T47D (cell line): Measurements from ENCODE around the gene TMED5.
"Not testable (repeated sequence)": the region's sequence is repeated elsewhere in the genome, so short reads cannot be mapped to it uniquely, and the experiment has no call there.

ENCODE experiments used
- DNase-seq, 2 experiments: peaks; one replicate each; pipeline versions ENCODE4 v3.0.0 to v3.0.0-alpha.2; 2011 to 2012; ENCODE audit warnings: low read depth in 1 of 2, low spot score in 1 of 2
- JUND ChIP-seq: IDR thresholded peaks from 2 replicates; pipeline ENCODE4 v1.6.1; 2012; ENCODE audit warnings: low read depth
- in situ Hi-C: cut with HindIII; loops from 2 replicates; pipeline ENCODE4 v1.10.0; 2016; ENCODE audit warnings: low sequenced_read_pairs, low pct_unique_long_range_greater_than_20kb

TMED5 gene

GRCh38 chr1:93179886-93180722, at the start of gene TMED5:
Gene TMED5, minus strand, starts transcription at chr1:93180413. Its CDS starts 171 bp downstream, at chr1:93180242.
- peak; percentile 73 to 97 for DNase-seq
- TF ChIP-seq JUND, result no peak
- in situ Hi-C loops, result no loop called here

- in situ Hi-C loops, result no loop called here
- TF ChIP-seq JUND, result no peak
- DNase-seq, result no peak
These were observed 42.9 kb upstream of the TMED5 start for GRCh38 chr1:93223023-93223675.

GRCh38 chr1:93221913-93222312, 41.7 kb upstream of the TMED5 start:
- TF ChIP-seq JUND, result no peak
- DNase-seq, result no peak
- in situ Hi-C loops, result no loop called here

- in situ Hi-C loops, result not testable (repeated sequence)
These were observed 40.5 kb upstream of the TMED5 start for GRCh38 chr1:93220716-93221115.

GRCh38 chr1:93219443-93219842, 39.2 kb upstream of the TMED5 start:
- in situ Hi-C loops, result no loop called here
- TF ChIP-seq JUND, result no peak
- no peak for DNase-seq

More at GRCh38 chr1:93220716-93221115, 40.5 kb upstream of the TMED5 start:
- DNase-seq, result not testable (repeated sequence)

- no peak for DNase-seq
- in situ Hi-C loops, result no loop called here
These were observed 35.1 kb upstream of the TMED5 start for GRCh38 chr1:93215322-93215721.

GRCh38 chr1:93207211-93207610, 27.0 kb upstream of the TMED5 start:
- TF ChIP-seq JUND, result no peak
- DNase-seq, result no peak
- in situ Hi-C loops, result no loop called here

More at GRCh38 chr1:93215322-93215721, 35.1 kb upstream of the TMED5 start:
- no peak for TF ChIP-seq JUND

GRCh38 chr1:93206567-93206954, 26.3 kb upstream of the TMED5 start:
- in situ Hi-C loops, result no loop called here
- no peak for TF ChIP-seq JUND
- no peak for DNase-seq

- in situ Hi-C loops, result no loop called here
- no peak for TF ChIP-seq JUND
- DNase-seq, result no peak
These were observed 25.8 kb upstream of the TMED5 start for GRCh38 chr1:93205892-93206566.

GRCh38 chr1:93200714-93201113, 20.5 kb upstream of the TMED5 start:
- no peak for TF ChIP-seq JUND
- no peak for DNase-seq
- in situ Hi-C loops, result no loop called here

GRCh38 chr1:93200086-93200620, 19.9 kb upstream of the TMED5 start:
- no peak for DNase-seq
- TF ChIP-seq JUND, result no peak
- in situ Hi-C loops, result no loop called here

GRCh38 chr1:93199150-93199549, 18.9 kb upstream of the TMED5 start:
- in situ Hi-C loops, result no loop called here
- DNase-seq, result no peak
- no peak for TF ChIP-seq JUND

GRCh38 chr1:93196591-93196990, 16.4 kb upstream of the TMED5 start:
- no peak for DNase-seq
- TF ChIP-seq JUND, result no peak
- in situ Hi-C loops, result no loop called here
